ENCODE results near the gene ARHGAP35.
"Not testable (repeated sequence)": the region's sequence is repeated elsewhere in the genome, so short reads cannot be mapped to it uniquely, and the experiment has no call there.

Gene ARHGAP35

GRCh38 chr19:46847528-46847927 is 13.3 kb upstream of the ARHGAP35 start:
- H3K9me3 ChIP-seq (ENCODE audit: low read length), result no peaks in the 10 kb centered on the region
- H3K4me1 ChIP-seq (ENCODE audit: insufficient read depth, low read length), result peaks cover 36% of the 10 kb centered on the region
- H3K4me3 ChIP-seq (ENCODE audit: low read depth in 1 of 2, low read length in 2 of 2), result no peak overlapping the region
- peak overlapping the region; percentile 48 for H3K27ac ChIP-seq (ENCODE audit: low read depth, low read length)
- H3K36me3 ChIP-seq (ENCODE audit: insufficient read depth, low read length), result peaks cover 18% of the 10 kb centered on the region
- H3K9ac ChIP-seq (ENCODE audit: low read length), result no peak overlapping the region
- no peaks in the 10 kb centered on the region for H3K27me3 ChIP-seq (ENCODE audit: control insufficient read depth in 1 of 2, insufficient read depth in 2 of 2, low read length in 2 of 2)

DNA sequence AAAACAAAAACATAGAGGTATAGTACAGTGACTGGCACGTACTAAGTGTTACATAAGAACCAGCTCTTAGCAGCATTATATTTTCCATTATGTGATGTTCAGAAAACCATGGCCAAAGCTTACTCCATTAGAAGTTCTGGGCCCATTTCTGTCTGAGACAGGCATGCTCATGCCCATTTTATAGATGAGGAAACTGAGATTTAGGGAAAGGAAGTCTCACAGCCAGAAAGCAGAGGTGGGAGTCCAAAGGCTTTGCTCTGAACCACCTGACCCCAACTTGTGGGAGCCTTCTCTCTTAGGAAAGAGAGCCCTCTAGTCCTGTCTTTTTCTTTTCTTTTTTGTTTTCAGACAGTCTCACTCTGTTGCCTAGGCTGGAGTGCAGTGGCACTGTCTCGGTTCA is 12.4 kb upstream of the ARHGAP35 start:
- Histone ChIP-seq H3K27me3 (ENCODE audit: control insufficient read depth in 1 of 2, insufficient read depth in 2 of 2, low read length in 2 of 2) (no peaks in the 10 kb centered on the region), H3K9ac (ENCODE audit: low read length) (no peak overlapping the region), H3K27ac (ENCODE audit: low read depth, low read length) (no peak overlapping the region), H3K36me3 (ENCODE audit: insufficient read depth, low read length) (peaks cover 9% of the 10 kb centered on the region), H3K4me1 (ENCODE audit: insufficient read depth, low read length) (peaks cover 36% of the 10 kb centered on the region), H3K4me3 (ENCODE audit: low read depth in 1 of 2, low read length in 2 of 2) (no peak overlapping the region), H3K9me3 (ENCODE audit: low read length) (no peaks in the 10 kb centered on the region)

DNA sequence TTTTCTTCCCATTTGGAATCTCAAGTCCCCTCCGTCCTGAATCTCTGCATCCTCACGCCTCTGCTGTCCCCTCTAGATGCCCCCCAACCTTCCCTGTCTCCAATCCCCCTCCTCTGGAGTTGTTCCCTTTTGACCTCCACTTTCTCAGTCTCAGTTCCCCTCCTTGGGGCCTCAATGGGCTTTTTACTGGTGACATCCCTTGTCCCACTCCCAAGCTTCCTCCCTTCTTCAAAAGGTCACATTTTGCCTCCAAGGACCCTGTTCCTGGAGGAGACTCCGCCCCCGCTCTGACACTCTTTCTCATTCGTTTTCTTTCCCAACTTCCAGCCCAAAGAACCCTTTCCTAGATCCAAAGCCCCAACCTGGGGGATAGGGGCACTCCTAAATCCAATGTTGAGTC is 11.2 kb upstream of the ARHGAP35 start:
- H3K9ac ChIP-seq (ENCODE audit: low read length), result peak overlapping the region; percentile 97
- H3K36me3 ChIP-seq (ENCODE audit: insufficient read depth, low read length), result peaks cover under 1% of the 10 kb centered on the region
- peak overlapping the region; percentile 55 to 95 for H3K4me3 ChIP-seq (ENCODE audit: low read depth in 1 of 2, low read length in 2 of 2)
- H3K27ac ChIP-seq (ENCODE audit: low read depth, low read length), result peak overlapping the region; percentile 77
- peaks cover 36% of the 10 kb centered on the region for H3K4me1 ChIP-seq (ENCODE audit: insufficient read depth, low read length)
- H3K9me3 ChIP-seq (ENCODE audit: low read length), result no peaks in the 10 kb centered on the region
- no peaks in the 10 kb centered on the region for H3K27me3 ChIP-seq (ENCODE audit: control insufficient read depth in 1 of 2, insufficient read depth in 2 of 2, low read length in 2 of 2)

- Histone ChIP-seq H3K36me3 (ENCODE audit: insufficient read depth, low read length) (no peaks in the 10 kb centered on the region), H3K9me3 (ENCODE audit: low read length) (no peaks in the 10 kb centered on the region), H3K4me3 (ENCODE audit: low read depth in 1 of 2, low read length in 2 of 2) (peak within 1 kb of the TSS; percentile 55 to 95), H3K27me3 (ENCODE audit: control insufficient read depth in 1 of 2, insufficient read depth in 2 of 2, low read length in 2 of 2) (no peaks in the 10 kb centered on the region), H3K9ac (ENCODE audit: low read length) (peak within 1 kb of the TSS; percentile 97), H3K27ac (ENCODE audit: low read depth, low read length) (peak within 1 kb of the TSS; percentile 77), H3K4me1 (ENCODE audit: insufficient read depth, low read length) (peaks cover 36% of the 10 kb centered on the region)
These were observed 10.3 kb upstream of the ARHGAP35 start, which contains the start of gene AP2S1 for GRCh38 chr19:46850228-46851203. Gene AP2S1, minus strand, starts transcription at chr19:46850846. Its CDS starts 80 bp downstream, at chr19:46850766.

- H3K9ac ChIP-seq (ENCODE audit: low read length), result no peak overlapping the region
- H3K27ac ChIP-seq (ENCODE audit: low read depth, low read length), result no peak overlapping the region
- no peak overlapping the region for H3K4me3 ChIP-seq (ENCODE audit: low read depth in 1 of 2, low read length in 2 of 2)
- H3K4me1 ChIP-seq (ENCODE audit: insufficient read depth, low read length), result peaks cover 31% of the 10 kb centered on the region
- H3K36me3 ChIP-seq (ENCODE audit: insufficient read depth, low read length), result no peaks in the 10 kb centered on the region
- H3K27me3 ChIP-seq (ENCODE audit: control insufficient read depth in 1 of 2, insufficient read depth in 2 of 2, low read length in 2 of 2), result no peaks in the 10 kb centered on the region
- H3K9me3 ChIP-seq (ENCODE audit: low read length), result no peaks in the 10 kb centered on the region
These were observed 8.0 kb upstream of the ARHGAP35 start for GRCh38 chr19:46852830-46853229.

GRCh38 chr19:46854698-46855097 is 6.1 kb upstream of the ARHGAP35 start:
- not testable (repeated sequence) for H3K36me3 ChIP-seq (ENCODE audit: insufficient read depth, low read length); H3K27me3 ChIP-seq (ENCODE audit: control insufficient read depth in 1 of 2, insufficient read depth in 2 of 2, low read length in 2 of 2); H3K9ac ChIP-seq (ENCODE audit: low read length); H3K27ac ChIP-seq (ENCODE audit: low read depth, low read length); H3K9me3 ChIP-seq (ENCODE audit: low read length); H3K4me3 ChIP-seq (ENCODE audit: low read depth in 1 of 2, low read length in 2 of 2)
- H3K4me1 ChIP-seq (ENCODE audit: insufficient read depth, low read length), result peaks cover 18% of the 10 kb centered on the region

- H3K9me3 ChIP-seq (ENCODE audit: low read length), result no peaks in the 10 kb centered on the region
- H3K27me3 ChIP-seq (ENCODE audit: control insufficient read depth in 1 of 2, insufficient read depth in 2 of 2, low read length in 2 of 2), result no peaks in the 10 kb centered on the region
- H3K27ac ChIP-seq (ENCODE audit: low read depth, low read length), result no peak overlapping the region
- H3K4me1 ChIP-seq (ENCODE audit: insufficient read depth, low read length), result peaks cover 15% of the 10 kb centered on the region
- H3K36me3 ChIP-seq (ENCODE audit: insufficient read depth, low read length), result no peaks in the 10 kb centered on the region
- H3K9ac ChIP-seq (ENCODE audit: low read length), result no peak overlapping the region
- H3K4me3 ChIP-seq (ENCODE audit: low read depth in 1 of 2, low read length in 2 of 2), result peak overlapping the region; percentile 23 to 58
These were observed 4.5 kb upstream of the ARHGAP35 start for GRCh38 chr19:46856062-46857022.

DNA sequence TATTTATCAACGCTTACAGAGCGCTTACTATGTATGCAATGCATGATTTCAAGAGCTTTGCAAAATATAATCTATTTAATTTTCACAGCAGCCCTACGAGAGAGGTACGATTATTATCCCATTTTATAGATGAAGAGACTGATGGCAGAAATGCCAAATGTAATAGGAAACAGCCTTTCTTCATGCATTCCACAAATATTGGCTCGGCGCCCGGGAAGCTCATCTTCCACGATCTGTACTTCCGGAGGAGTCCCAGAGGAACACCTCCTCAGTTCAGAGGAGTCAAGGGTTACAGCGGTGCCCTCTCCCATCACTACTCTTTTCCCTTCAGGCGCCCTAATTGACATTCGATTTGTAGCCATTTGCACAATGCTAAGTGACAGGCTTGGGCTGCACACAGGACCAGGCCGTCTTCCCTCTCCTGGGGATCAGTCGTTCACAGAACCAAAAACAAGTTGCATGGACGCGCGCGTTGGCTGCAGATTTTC is 1.1 kb upstream of the ARHGAP35 start:
- Histone ChIP-seq H3K27me3 (ENCODE audit: control insufficient read depth in 1 of 2, insufficient read depth in 2 of 2, low read length in 2 of 2) (no peaks in the 10 kb centered on the region), H3K4me3 (ENCODE audit: low read depth in 1 of 2, low read length in 2 of 2) (peak overlapping the region; percentile 30 to 73), H3K9ac (ENCODE audit: low read length) (no peak overlapping the region), H3K9me3 (ENCODE audit: low read length) (no peaks in the 10 kb centered on the region), H3K4me1 (ENCODE audit: insufficient read depth, low read length) (peaks cover 43% of the 10 kb centered on the region), H3K27ac (ENCODE audit: low read depth, low read length) (peak overlapping the region; percentile 95), H3K36me3 (ENCODE audit: insufficient read depth, low read length) (no peaks in the 10 kb centered on the region)

DNA sequence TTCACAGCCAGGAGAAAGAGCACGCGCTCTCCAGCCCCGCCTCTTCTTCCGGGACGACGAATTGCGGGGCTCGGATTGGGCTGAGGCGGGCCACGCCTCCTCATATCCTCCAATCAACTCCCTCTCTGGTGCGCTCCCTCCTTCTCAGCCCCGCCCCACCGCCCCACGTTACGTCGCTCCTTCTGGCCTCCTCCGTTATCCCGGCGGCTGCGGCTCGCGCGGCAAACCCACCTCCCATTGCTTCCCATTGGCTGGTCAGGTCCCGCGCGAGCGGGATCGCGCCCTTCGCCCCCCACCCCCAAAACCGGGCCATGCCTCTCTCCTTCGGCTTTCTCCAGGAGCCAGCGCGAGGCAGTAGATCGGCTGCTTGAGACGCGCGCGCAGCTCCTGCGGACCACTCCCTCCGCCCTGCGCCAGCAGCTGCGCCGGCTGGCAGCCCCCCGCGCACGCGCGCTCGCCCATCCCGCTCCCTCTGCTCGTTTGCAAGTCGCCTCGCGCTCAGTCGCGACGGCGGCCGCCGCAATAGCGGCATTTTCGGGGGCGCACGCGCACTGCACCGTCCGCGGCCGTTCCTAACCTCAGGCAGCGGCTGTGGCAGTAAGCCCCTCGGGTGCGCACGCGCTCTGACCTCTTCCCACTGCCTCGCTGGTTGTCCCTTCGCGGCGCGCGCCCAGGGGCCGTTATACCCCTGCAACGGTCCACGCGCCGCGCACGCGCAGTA is 512 bp upstream of the ARHGAP35 start:
- H3K27ac ChIP-seq (ENCODE audit: low read depth, low read length), result peak overlapping the region; percentile 95
- H3K9me3 ChIP-seq (ENCODE audit: low read length), result no peaks in the 10 kb centered on the region
- peaks cover 49% of the 10 kb centered on the region for H3K4me1 ChIP-seq (ENCODE audit: insufficient read depth, low read length)
- H3K4me3 ChIP-seq (ENCODE audit: low read depth in 1 of 2, low read length in 2 of 2), result peak overlapping the region; percentile 71 to 73
- H3K27me3 ChIP-seq (ENCODE audit: control insufficient read depth in 1 of 2, insufficient read depth in 2 of 2, low read length in 2 of 2), result no peaks in the 10 kb centered on the region
- no peak overlapping the region for H3K9ac ChIP-seq (ENCODE audit: low read length)
- H3K36me3 ChIP-seq (ENCODE audit: insufficient read depth, low read length), result no peaks in the 10 kb centered on the region

GRCh38 chr19:46861691-46862502 is 1.1 kb downstream of the ARHGAP35 start:
- Histone ChIP-seq H3K4me1 (ENCODE audit: insufficient read depth, low read length) (peaks cover 49% of the 10 kb centered on the region), H3K36me3 (ENCODE audit: insufficient read depth, low read length) (no peaks in the 10 kb centered on the region), H3K4me3 (ENCODE audit: low read depth in 1 of 2, low read length in 2 of 2) (peak overlapping the region; percentile 50 to 69), H3K27ac (ENCODE audit: low read depth, low read length) (peak overlapping the region; percentile 90), H3K9ac (ENCODE audit: low read length) (peak overlapping the region; percentile 46), H3K9me3 (ENCODE audit: low read length) (no peaks in the 10 kb centered on the region), H3K27me3 (ENCODE audit: control insufficient read depth in 1 of 2, insufficient read depth in 2 of 2, low read length in 2 of 2) (no peaks in the 10 kb centered on the region)

Measured in muscle layer of colon (tissue), 2 donors.